G401.6 (cell line): Measurements from ENCODE around the gene MYH10.
"Not testable (repeated sequence)": the region's sequence is repeated elsewhere in the genome, so short reads cannot be mapped to it uniquely, and the experiment has no call there.

ENCODE experiments used
- FAIRE-seq: peaks from 2 replicates; lab custom pipeline; 2012; peaks lifted over from hg19 to GRCh38; lab: Jason Lieb, UNC

MYH10 gene

DNA sequence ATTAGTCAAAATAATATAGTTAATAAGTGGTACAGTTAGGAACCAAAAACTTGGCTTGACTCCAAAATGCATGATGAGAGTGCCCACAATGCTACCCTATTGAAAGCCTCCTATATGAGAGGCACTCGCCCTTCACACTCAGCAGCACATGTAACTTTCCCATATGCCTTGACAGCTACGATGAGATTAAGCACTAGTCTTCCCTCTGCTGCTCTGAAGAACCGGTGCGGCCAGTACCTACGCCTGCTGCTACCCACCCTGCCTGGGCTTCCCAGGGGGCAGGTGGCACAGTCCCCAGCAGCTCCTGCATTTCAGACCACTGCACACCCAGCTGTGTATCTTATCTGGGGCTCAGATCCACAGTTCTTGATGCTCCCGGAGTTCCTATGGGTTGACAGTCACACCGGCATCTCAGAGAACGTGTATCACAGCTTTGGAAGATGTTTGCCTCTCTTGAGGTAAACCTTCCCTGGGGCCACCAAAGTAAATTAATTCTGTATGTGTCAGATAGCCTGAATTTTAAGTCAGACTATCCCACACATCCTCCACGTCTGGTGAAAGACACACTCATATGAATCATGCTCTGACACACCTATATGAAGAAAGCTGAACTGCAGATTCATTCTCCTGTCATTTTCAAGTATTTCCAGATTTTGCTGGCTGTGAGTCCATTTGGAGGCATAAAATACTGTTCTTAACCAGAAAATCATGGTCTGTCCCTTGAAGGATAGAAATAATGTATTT is 77.8 kb downstream of the MYH10 start:
- no peak for FAIRE-seq

DNA sequence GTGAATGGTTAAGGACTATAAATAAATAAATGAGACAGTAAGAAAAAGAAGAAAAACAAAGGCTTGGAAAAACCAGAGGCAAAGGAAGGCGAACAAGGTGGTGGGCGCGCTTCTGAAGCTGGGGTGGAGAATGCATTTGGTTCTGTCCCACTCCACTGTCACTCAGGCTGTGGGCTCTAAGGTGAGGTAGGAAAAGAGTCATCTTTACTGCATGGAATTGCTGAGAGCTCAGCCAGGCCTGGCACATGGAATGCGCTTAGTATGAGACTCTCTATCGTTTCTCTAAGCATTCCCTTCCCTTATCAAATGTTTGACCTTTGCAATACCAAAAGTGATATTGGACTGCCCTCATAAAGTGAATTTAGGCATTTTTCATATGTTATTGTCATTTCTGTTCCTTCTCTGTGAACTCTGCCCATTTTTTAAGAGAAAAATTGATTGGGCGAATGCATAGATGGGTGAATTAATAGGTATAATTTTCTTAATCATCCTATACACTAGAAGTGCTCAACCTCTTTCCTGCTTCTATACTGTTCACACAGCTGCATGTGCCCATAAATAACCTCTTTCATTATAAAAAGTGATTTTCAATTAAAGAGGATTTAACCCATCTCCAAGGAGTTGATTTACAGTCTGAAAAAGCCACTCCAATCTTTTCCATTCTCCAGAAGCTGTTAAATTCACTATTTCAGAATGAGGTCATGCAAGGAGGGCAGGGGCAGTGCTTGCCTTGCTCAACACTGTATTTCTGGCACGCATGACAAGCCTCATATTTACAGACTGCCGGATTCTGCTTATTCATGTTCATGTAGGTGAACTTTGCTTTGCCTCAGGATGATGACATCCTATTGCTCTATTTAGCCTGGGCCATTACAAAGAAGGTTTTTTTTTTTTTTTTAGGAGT is 87.7 kb downstream of the MYH10 start:
- no peak for FAIRE-seq

GRCh38 chr17:8539976-8540375 is 90.5 kb downstream of the MYH10 start:
- not testable (repeated sequence) for FAIRE-seq

DNA sequence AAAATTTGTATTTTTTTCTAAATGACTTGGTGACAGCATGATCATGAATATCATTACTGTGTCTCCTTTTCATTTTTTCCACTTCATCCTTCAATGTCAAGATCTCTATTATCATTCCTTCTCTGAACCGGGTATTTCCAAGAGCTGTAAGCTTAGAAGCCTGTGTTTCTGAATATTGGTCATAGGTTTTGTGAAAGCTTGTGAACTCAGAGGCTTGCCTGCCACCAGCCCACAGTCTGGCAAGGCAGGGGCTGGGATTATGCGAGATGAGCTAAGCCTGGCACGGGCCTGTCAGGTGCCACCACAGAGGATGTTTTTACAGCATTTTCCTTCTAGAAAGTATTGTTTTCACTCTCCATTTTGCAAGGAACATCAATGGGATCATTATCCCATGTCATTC is 92.8 kb downstream of the MYH10 start:
- FAIRE-seq = no peak

GRCh38 chr17:8534498-8535188 is 95.9 kb downstream of the MYH10 start:
- no peak for FAIRE-seq

- no peak for FAIRE-seq
Measured at GRCh38 chr17:8532021-8532420, 98.5 kb downstream of the MYH10 start.

DNA sequence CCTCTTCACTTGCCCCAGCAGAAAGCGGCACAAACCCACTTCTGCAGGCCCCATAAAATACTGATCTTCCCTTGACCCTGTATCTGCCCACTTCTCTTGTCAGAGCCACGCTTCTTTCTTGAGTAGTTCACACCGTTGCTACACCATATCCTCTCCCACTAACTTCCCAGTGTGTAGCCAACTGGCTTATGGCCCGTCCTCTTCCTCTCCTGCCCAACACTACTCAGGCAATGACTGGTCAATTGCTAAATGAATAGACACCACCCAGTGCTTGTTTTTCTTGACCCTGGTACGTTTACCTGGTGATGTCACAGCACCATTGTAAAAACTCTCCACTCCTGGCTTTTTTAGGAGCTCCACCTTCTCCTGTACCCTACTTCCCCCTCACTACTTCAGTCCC is 107.9 kb downstream of the MYH10 start:
- no peak for FAIRE-seq

DNA sequence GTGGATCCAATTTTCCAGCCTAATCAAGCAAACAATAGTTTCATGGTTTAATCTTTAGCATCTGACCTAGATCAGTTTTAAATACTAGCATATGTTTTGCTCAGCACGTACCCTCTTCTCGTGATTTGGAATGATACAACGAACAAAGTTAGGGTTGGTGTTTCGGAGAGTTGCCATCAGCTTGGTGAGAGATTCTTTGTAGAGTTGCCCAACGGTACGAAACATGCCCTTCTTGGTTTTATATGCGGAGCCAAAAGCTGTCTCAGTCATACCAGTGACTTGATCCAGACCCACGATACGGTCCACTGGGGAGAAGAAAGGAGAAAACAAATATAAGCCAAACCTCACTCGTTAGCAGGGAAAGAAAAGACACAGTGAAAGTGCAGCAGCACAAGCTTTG is 109.5 kb downstream of the MYH10 start:
- FAIRE-seq = no peak

DNA sequence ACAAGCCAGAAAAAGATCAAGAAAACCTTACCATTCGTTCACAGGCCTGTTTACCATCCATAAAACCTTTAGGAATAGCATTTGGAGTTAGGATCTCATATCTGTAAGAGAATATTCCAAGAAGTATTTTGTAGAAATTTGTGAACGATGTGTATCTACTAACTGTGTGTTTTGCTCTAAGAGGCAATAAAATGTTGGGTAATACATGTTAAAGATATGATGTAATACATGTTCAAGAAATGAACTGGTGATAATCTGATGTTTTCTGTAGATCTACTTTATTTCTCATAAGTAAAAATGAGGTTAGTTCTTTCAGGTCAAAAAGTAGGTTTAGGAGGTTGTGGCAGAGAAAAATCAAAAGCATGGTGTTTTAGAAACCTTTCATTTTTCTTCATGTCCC is 111.7 kb downstream of the MYH10 start:
- FAIRE-seq = no peak

DNA sequence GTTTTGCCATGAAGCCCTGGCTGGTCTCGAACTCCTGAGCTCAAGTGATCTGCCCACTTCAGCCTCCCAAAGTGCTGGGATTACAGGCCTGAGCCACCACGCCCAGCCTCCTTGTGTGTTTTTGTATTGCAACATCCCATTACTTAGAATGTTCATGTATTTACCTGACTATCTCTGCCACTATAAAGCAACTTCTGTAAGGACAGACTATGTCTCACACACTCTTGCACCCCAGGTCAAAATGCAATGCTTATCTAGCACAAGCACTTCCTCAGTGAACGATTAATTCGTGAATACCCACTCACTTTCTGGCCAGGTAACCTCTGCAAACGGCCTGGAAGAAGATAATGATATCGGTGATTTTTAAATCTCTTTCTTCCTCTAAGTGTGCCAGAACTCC is 112.2 kb downstream of the MYH10 start:
- FAIRE-seq = no peak

DNA sequence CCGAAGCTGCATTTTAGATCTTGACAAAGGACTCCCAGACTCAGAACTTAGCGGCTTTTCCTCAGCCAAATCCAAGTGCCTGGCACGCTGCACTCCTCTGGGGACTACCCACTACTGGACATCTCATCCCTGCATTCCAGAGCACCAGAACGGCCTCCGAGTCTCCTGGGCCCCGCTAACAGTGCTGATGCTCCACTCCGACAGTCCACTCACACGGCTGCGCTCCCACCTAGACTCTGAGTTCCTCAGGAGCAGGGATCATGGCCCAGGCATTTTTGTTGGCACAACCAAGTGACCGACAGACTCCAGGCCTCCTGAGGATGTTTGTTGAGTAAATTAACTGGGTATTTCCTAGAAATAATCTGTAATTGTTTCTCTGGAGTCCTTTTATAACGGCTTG is 115.7 kb downstream of the MYH10 start:
- no peak for FAIRE-seq

- no peak for FAIRE-seq
Measured at GRCh38 chr17:8506145-8506544, 124.4 kb downstream of the MYH10 start.

GRCh38 chr17:8504460-8505207 is 125.9 kb downstream of the MYH10 start:
- no peak for FAIRE-seq

DNA sequence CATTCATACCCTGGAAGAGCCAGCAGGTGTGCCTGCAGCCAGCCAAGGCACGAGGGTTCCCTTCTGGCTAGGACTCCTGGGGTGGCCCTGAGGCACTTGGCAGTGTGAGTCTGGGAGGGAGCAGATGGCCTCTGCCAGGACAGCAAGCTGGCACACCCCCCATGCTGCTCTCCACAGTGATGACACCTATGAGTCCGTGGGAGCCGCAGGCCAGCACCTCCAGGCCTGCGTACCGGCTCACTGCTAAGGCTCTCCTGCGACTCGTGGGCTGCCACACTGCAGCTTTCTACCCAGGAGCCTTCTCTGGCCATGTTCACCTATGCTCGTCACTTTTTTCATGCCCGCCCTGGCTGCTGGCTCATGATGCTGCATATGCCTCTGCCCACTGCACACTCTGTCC is 126.7 kb downstream of the MYH10 start:
- no peak for FAIRE-seq

GRCh38 chr17:8503368-8503767 is 127.2 kb downstream of the MYH10 start:
- no peak for FAIRE-seq

GRCh38 chr17:8502126-8502525 is 128.4 kb downstream of the MYH10 start:
- no peak for FAIRE-seq

- no peak for FAIRE-seq
Measured at GRCh38 chr17:8500609-8501008, 129.9 kb downstream of the MYH10 start.

DNA sequence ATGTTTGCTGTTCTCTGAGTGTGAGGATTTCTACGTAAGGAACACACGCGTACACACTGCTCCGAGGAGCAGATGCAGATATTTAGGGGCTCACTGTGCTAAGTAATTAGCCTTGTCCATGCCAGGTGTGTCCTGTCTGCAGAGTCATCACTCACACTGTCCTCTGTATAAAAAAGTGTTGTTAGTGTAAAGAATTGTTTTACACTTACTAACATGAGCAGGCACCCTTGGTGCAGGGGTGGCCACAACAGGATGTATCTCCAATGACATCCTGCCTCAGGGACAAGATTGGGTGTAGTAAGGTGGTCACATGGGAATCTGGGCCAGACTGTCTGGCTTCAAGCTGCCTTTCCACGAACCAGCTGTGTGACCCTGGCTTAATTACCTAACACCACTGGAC is 130.9 kb downstream of the MYH10 start:
- no peak for FAIRE-seq

DNA sequence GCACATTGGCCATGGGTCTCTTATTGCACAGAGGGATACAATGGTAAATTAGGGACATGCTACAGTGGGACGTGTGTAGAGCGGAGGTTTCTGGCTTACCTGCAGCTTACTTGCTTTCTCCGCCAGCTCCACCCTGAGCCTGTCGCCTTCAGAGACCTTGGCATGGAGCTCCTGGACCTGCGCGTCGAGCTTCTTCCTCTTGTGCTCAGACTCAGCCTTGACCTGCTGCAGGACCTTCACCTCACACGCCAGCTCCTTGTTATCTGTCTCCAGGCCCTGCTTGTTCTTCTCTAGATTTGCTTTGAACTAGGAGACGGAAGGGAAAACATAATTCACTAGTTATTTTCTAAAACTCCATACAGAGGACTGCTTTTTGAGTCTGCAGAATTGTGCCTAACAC is 131.4 kb downstream of the MYH10 start:
- FAIRE-seq = no peak

DNA sequence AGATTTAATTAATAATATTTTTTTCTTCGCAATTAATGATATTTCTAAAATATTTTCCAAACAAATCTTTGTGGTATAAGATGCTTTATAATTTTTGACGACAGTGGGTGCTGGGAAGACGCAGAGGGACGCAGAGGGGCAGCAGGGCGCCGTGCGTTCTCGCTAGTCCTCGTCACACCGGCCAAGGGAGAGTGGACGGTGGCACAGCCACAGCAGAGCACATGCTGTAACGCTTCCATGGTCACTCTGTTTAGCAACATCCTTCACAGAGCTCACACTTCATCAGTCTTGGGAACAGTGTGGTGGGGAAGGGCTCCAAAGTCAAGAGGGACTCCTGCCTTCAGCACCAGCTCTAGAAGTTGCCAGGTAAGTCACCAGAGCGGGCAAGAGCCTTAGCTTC is 134.4 kb downstream of the MYH10 start:
- no peak for FAIRE-seq

DNA sequence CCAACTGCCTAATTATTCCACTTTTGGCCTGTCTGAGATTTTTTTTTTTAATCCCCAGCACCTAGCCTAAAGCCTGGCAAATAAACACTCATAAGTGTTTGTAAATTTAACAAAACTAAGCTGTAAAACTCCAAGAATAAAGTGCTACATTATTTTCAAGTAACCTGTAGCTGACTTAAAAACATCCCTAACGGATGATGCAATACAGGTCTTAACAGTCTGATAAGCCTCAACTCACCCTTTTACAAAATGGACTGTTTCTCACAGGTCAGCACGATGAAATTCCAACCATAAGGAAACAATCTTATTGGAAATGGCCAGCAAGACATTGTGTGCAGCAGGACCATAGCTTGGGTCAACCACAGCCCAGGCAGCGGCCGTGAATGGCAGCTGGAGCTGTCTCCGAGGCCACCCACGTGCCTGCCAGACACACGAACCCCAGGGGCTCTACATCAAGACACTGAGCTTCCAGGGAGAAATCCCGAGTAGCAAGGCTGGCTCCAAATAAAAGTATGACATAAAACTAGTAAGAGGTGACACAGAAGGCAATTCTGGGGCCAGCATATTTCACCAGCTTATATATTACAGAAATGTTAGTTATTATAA is 135.9 kb downstream of the MYH10 start:
- FAIRE-seq = no peak

- FAIRE-seq = no peak
Measured at GRCh38 chr17:8494021-8494420, 136.5 kb downstream of the MYH10 start.
